HepG2 (cell line): ENCODE measurements around the gene LINC00237. TPM values are rescaled to one million over a fixed set of nuclear protein-coding genes. Genes with fewer than 3 reads are reported as not detected.

ENCODE experiments used
- AGO1 ChIP-seq: fragments of 200-400 bp; formaldehyde crosslinking; IDR thresholded peaks from 2 replicates; pipeline ENCODE4 v1.6.1; 2017; ENCODE audit warnings: mild to moderate bottlenecking, low read depth, low read length, moderate library complexity; ENCODE audit not compliant: poor library complexity, severe bottlenecking
- ATF1 ChIP-seq: IDR thresholded peaks from 2 replicates; pipeline ENCODE4 v1.6.1; 2016; ENCODE audit warnings: mild to moderate bottlenecking, control low read depth
- CREBL2 ChIP-seq: sonication (generic); formaldehyde crosslinking; IDR thresholded peaks from 2 replicates; pipeline ENCODE4 v1.8.1; 2023; ENCODE audit warnings: missing genetic modification reagents, mild to moderate bottlenecking, borderline replicate concordance
- GRHL1 ChIP-seq: sonication (generic); formaldehyde crosslinking; conservative IDR thresholded peaks from 2 replicates; pipeline ENCODE4 v1.8.0; 2022; ENCODE audit warnings: missing genetic modification reagents
- HMGA1 ChIP-seq: sonication (generic); formaldehyde crosslinking; conservative IDR thresholded peaks from 2 replicates; pipeline ENCODE4 v1.4.0; 2020; ENCODE audit warnings: missing genetic modification reagents
- JDP2 ChIP-seq: sonication (generic); formaldehyde crosslinking; IDR thresholded peaks from 2 replicates; pipeline ENCODE4 v1.8.1; 2022; ENCODE audit warnings: missing genetic modification reagents, borderline replicate concordance
- MEF2D ChIP-seq: sonication (generic); formaldehyde crosslinking; IDR thresholded peaks from 2 replicates; pipeline ENCODE4 v1.5.1; 2020; ENCODE audit warnings: mild to moderate bottlenecking, missing genetic modification reagents
- NFYC ChIP-seq: IDR thresholded peaks from 2 replicates; pipeline ENCODE4 v1.6.1; 2016; ENCODE audit warnings: missing genetic modification reagents, missing compliant biosample characterization
- PHF21A ChIP-seq: sonication (generic); formaldehyde crosslinking; IDR thresholded peaks from 2 replicates; pipeline ENCODE4 v1.5.0; 2020; ENCODE audit warnings: mild to moderate bottlenecking, missing genetic modification reagents
- RBM22 ChIP-seq: fragments of 200-400 bp; formaldehyde crosslinking; optimal IDR thresholded peaks from 2 replicates; pipeline ENCODE3; 2017; ENCODE audit warnings: mild to moderate bottlenecking, low read length, moderate library complexity
- THYN1 ChIP-seq: sonication (generic); formaldehyde crosslinking; IDR thresholded peaks from 2 replicates; pipeline ENCODE4 v1.8.1; 2023; ENCODE audit warnings: low read depth, mild to moderate bottlenecking, moderate library complexity, missing genetic modification reagents, borderline replicate concordance
- ZNF468 ChIP-seq: sonication (generic); formaldehyde crosslinking; IDR thresholded peaks from 2 replicates; pipeline ENCODE4 v1.8.0; 2022; ENCODE audit warnings: mild to moderate bottlenecking, moderate library complexity, missing genetic modification reagents
- ZNF674 ChIP-seq: sonication (generic); formaldehyde crosslinking; IDR thresholded peaks from 2 replicates; pipeline ENCODE4 v1.5.0; 2020; ENCODE audit warnings: low read depth, mild to moderate bottlenecking, missing genetic modification reagents
- polyA plus RNA-seq, 8 experiments: library from polyadenylated mRNA; depleted of rRNA in 3 of 8; stranded (reverse) in 7 of 8; unstranded in 1 of 8; fragments of >200 nt; fragmentation: Illumina TruSeq in 4 of 8; extraction: Trizol in 4 of 8; gene quantifications; 2 replicates each; pipeline versions ENCODE4 v1.2.1 to v1.2.3, GENCODE V29; 2011 to 2016; ENCODE audit warnings: low read depth in 4 of 8, missing spikeins in 1 of 8, mixed read lengths in 1 of 8; ENCODE audit not compliant: insufficient read depth in 1 of 8
- total RNA-seq, 5 experiments: library from RNA; depleted of rRNA; stranded (reverse); fragments of >200 nt; fragmentation: Illumina TruSeq; extraction: Trizol; gene quantifications; 2 replicates each; pipeline ENCODE4 v1.2.3, GENCODE V29; 2016; ENCODE audit warnings: low read depth in 1 of 5
- TF ChIP-seq, protein P1 (sequence below): sonication (generic); formaldehyde crosslinking; IDR thresholded peaks from 2 replicates; pipeline ENCODE4 v1.5.0; 2020; ENCODE audit warnings: missing genetic modification reagents
- TF ChIP-seq, protein P2 (sequence below): IDR thresholded peaks from 2 replicates; pipeline ENCODE4 v1.6.1; 2016; ENCODE audit warnings: missing compliant biosample characterization, missing genetic modification reagents, borderline replicate concordance
- TF ChIP-seq, protein P3 (sequence below): sonication (generic); formaldehyde crosslinking; IDR thresholded peaks from 2 replicates; pipeline ENCODE4; 2020; ENCODE audit warnings: missing genetic modification reagents, mild to moderate bottlenecking, borderline replicate concordance
- TF ChIP-seq, protein P4 (sequence below), 2 experiments: sonication (generic) in 1 of 2; formaldehyde crosslinking in 1 of 2; IDR thresholded peaks; 2 replicates each; pipeline versions ENCODE4 v1.4.0 to v1.6.1; 2016 to 2020; ENCODE audit warnings: borderline replicate concordance in 1 of 2, low read depth in 1 of 2, mild to moderate bottlenecking in 1 of 2, missing genetic modification reagents in 1 of 2

Gene LINC00237
- total and polyA plus RNA-seq, 2 of the 13 experiments (the other 11 are each of a cell fraction or from before 2014, with no cell fraction given), result not detected

GRCh38 chr20:21134883-21135493 lies 28.8 kb upstream of the LINC00237 start (continued):
- no peak for TF ChIP-seq GRHL1 (CRISPR knock-in tag)
- peak; percentile 96 for TF ChIP-seq PHF21A
- no peak for TF ChIP-seq MEF2D (CRISPR knock-in tag)
- no peak for TF ChIP-seq ZNF468 (CRISPR knock-in tag)
- no peak for TF ChIP-seq HMGA1 (CRISPR knock-in tag)
- TF ChIP-seq ZNF674, result no peak
- TF ChIP-seq, protein P1, sequence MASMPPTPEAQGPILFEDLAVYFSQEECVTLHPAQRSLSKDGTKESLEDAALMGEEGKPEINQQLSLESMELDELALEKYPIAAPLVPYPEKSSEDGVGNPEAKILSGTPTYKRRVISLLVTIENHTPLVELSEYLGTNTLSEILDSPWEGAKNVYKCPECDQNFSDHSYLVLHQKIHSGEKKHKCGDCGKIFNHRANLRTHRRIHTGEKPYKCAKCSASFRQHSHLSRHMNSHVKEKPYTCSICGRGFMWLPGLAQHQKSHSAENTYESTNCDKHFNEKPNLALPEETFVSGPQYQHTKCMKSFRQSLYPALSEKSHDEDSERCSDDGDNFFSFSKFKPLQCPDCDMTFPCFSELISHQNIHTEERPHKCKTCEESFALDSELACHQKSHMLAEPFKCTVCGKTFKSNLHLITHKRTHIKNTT (CRISPR knock-in tag), result no peak
- TF ChIP-seq, protein P2, sequence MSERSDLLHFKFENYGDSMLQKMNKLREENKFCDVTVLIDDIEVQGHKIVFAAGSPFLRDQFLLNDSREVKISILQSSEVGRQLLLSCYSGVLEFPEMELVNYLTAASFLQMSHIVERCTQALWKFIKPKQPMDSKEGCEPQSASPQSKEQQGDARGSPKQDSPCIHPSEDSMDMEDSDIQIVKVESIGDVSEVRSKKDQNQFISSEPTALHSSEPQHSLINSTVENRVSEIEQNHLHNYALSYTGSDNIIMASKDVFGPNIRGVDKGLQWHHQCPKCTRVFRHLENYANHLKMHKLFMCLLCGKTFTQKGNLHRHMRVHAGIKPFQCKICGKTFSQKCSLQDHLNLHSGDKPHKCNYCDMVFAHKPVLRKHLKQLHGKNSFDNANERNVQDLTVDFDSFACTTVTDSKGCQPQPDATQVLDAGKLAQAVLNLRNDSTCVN, result no peak
- peak; percentile 81 for TF ChIP-seq ATF1 (CRISPR knock-in tag)
- peak; percentile 51; the same call in 1 of the 2 replicates for TF ChIP-seq NFYC (CRISPR knock-in tag)
- no peak for TF ChIP-seq JDP2 (CRISPR knock-in tag)
- TF ChIP-seq RBM22, result no peak
- TF ChIP-seq, protein P3, sequence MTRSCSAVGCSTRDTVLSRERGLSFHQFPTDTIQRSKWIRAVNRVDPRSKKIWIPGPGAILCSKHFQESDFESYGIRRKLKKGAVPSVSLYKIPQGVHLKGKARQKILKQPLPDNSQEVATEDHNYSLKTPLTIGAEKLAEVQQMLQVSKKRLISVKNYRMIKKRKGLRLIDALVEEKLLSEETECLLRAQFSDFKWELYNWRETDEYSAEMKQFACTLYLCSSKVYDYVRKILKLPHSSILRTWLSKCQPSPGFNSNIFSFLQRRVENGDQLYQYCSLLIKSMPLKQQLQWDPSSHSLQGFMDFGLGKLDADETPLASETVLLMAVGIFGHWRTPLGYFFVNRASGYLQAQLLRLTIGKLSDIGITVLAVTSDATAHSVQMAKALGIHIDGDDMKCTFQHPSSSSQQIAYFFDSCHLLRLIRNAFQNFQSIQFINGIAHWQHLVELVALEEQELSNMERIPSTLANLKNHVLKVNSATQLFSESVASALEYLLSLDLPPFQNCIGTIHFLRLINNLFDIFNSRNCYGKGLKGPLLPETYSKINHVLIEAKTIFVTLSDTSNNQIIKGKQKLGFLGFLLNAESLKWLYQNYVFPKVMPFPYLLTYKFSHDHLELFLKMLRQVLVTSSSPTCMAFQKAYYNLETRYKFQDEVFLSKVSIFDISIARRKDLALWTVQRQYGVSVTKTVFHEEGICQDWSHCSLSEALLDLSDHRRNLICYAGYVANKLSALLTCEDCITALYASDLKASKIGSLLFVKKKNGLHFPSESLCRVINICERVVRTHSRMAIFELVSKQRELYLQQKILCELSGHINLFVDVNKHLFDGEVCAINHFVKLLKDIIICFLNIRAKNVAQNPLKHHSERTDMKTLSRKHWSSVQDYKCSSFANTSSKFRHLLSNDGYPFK (CRISPR knock-in tag), result no peak
- no peak for TF ChIP-seq THYN1 (CRISPR knock-in tag)
- no peak for TF ChIP-seq AGO1
- TF ChIP-seq, protein P4, sequence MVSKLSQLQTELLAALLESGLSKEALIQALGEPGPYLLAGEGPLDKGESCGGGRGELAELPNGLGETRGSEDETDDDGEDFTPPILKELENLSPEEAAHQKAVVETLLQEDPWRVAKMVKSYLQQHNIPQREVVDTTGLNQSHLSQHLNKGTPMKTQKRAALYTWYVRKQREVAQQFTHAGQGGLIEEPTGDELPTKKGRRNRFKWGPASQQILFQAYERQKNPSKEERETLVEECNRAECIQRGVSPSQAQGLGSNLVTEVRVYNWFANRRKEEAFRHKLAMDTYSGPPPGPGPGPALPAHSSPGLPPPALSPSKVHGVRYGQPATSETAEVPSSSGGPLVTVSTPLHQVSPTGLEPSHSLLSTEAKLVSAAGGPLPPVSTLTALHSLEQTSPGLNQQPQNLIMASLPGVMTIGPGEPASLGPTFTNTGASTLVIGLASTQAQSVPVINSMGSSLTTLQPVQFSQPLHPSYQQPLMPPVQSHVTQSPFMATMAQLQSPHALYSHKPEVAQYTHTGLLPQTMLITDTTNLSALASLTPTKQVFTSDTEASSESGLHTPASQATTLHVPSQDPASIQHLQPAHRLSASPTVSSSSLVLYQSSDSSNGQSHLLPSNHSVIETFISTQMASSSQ (IDR thresholded peaks at IDR 0.05; ENCODE audit: low read depth), result peak; percentile 84
- TF ChIP-seq, protein P4 (CRISPR knock-in tag; IDR thresholded peaks at IDR 0.05; ENCODE audit: borderline replicate concordance), result peak; percentile 94
- TF ChIP-seq CREBL2 (CRISPR knock-in tag), result no peak
